Activated CD8-positive, alpha-beta memory T cell treated with anti-CD3 and anti-CD28 coated beads, Interleukin-2, amount 50 U/mL, for 24 hours (primary cell): ENCODE results near the gene CSAD.
A peak's percentile ranks its signal among the peaks of the same experiment; 100 is the strongest.
"Not testable (repeated sequence)": the region's sequence is repeated elsewhere in the genome, so short reads cannot be mapped to it uniquely, and the experiment has no call there.

Experiments
- DNase-seq: peaks from one replicate; pipeline ENCODE4 v3.0.0-alpha.2; 2020; ENCODE audit errors: extremely low read depth

Gene CSAD

DNA sequence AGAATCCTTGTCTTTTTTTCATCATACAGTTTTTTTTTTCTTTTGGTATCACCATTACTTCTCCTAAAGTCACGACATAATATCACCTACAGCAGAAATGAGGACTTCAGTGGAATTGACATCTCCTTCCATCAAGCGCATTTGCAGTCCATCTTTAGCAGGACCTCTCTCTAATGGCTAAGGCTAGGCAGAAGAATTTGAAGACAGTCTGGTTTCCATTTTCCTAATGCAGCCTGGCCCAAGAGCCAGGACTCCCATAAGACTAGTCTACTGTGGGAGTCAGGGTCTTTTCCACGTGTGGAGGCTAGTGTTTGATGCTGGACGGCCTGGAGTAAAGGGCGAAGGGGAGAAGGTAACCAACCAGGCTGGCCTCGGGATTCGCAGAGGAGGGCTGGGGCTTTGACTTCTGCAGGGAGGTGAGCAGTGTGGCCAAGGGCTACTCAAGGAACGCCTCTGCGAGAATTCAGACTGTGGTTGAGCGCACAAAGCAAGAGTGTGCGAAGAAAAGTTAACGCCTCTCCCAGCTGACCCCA lies 972 bp downstream of the CSAD start:
- no peak for DNase-seq

- DNase-seq: not testable (repeated sequence)
Observed at GRCh38 chr12:53178803-53179202, 1.9 kb downstream of the CSAD start.

- DNase-seq: not testable (repeated sequence)
Observed at GRCh38 chr12:53177447-53177846, 3.3 kb downstream of the CSAD start.

GRCh38 chr12:53176750-53177149 lies 4.0 kb downstream of the CSAD start:
- DNase-seq: no peak

DNA sequence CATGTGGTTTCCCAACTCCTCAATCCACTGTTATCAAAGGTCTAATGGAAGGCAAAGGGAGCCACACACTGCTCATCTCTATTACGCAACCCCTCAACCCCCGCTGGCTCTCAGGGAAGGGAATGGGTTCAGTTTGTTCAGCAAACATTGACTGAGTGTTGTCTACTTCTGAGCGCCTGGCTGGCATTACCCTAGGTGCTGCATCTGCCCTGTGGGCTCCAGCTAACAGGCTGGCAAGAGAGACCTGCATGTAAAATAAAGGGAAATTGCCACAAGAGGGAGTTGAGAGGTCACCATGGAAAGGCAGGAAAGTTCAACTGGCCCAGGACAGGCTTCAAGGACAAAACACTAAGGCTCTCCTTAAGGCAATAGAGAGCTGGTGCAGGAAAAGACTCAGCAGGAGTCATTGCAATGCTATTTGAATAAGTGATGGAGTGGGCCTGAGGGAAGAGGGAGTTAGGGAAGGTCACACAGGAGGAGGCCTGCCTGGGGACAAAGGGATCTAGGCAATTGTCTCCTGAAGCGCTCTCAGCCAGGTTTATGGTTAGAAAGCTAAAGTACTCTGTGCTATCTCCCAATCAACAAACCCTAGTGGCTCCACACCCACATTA lies 5.7 kb downstream of the CSAD start:
- no peak for DNase-seq

GRCh38 chr12:53173085-53173715 lies 7.5 kb downstream of the CSAD start:
- no peak for DNase-seq

DNA sequence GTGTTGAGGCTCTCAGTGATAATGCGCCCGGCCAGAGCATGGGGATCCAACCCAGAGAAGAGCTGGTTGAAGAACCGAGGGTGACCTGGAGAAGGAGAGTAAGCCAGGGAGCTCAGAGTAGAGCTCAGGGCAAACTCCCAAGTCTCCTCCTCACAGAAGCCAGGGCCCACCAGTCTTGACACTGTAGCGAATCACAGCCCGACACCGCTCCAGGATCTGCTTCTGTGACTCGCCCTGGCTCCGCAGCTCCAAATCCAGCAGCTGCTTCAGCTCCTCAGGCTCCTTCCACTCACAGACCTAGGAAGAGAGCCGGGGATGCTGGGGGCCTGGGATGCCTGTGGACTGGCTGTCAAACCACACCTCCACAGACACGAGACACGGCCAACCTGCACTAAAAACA lies 8.4 kb downstream of the CSAD start:
- DNase-seq: no peak

DNA sequence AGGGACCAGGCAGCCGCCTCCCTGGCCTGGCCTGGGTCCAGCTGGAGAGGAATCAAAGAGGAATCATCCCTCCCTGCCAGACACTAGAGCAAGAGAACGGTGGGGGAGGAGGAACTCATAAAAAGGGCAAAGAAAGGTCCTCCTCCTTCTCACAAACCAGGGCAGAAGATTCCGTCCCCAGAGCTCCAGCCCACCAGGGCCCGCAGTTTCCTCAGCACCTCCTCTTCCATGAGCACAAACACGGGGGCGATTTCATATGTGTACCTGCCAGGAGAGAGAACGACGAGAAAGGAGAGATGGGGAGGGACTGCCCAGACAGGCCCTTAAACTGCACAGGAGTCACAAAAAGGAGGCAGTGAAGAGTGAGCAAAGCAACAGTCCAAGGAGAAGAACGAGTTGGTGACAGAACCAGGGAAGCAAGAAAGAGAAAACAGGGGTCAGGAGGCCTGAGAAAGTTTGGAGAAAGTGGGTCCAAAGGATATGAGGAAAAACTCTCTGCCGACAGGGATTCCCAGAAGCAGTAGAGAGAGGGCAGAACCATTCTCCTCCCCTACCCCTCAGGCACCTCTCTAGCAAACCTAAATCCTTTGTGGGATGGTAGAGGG lies 8.9 kb downstream of the CSAD start:
- no peak for DNase-seq

DNA sequence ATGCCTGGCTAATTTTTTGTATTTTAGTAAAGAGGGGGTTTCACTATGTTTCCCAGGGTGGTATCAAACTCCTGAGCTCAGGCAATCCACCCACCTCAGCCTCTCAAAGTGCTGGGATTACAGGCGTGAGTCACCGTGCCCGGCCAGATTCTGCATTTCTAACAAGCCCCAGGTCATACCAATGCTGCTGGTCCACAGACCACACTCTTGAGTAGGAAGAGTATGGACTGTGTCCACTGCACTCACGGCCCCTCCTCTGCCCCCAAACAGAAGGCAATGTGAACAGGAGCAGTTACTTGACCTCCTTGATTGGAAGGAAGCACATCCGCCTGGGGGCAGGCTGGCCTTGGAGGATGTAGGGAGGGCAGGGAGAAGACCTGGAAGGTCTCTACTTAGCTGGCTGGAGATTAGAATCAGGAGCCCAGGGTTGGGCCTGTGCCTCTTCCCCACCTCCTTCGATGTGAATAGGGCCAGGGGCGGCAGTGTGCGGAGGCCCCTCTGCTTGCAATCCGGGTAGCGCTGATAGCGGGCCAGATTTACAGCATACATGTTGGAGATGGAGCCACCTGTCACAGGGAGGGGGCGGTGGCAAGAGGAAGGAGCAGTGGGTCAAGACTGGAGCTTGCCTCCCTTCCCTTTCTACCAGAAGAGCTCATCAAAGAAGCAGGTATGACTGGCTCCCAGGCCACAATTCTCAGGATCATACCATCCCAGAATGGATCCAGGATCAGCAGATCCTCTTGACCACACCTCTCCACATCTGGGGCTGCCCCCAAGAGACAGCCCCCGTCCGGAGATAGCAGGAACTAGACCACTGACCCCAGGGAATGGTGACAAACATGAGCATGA lies 9.6 kb downstream of the CSAD start:
- DNase-seq: no peak

- DNase-seq: no peak
Observed at GRCh38 chr12:53170215-53170614, 10.5 kb downstream of the CSAD start.

GRCh38 chr12:53169644-53170043 lies 11.1 kb downstream of the CSAD start:
- DNase-seq: no peak

DNA sequence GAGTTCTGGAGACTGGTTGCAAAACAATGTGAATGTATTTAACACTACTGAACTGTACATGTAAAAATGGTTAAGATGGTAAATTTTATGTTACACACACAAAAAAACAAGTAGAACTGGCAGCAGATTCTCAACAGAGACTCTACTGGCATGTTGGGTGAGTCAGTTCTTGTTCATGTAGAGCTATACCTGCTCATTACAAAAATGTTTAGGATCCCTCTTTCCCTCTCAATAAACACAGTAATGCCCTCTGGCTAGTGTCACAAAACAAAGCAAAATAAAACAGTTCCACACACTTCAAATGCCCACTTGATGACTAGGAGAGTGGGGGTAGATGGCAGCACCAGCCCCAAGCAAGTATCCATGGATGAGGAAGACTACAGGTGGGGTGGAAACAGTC lies 13.9 kb downstream of the CSAD start:
- DNase-seq: no peak

DNA sequence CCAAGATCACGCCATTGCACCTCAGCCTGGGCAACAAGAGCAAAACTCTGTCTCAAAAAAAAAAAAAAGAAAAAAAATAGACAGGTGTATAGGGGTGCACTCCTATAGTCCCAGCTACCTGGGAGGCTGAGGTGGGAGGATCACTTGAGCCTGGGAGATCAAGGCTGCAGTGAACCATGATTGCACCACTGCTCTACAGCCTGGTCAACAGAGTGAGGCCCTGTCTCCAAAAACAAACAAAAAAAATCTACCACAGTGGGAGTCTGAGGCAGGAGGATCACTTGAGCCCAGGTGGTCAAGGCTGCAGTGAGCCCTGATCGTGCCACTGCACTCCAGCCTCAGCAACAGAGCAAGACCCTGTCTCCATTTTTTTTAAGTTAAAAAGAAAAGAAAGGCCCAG lies 17.7 kb downstream of the CSAD start:
- not testable (repeated sequence) for DNase-seq

GRCh38 chr12:53161119-53161911 lies 19.4 kb downstream of the CSAD start:
- DNase-seq: no peak

DNA sequence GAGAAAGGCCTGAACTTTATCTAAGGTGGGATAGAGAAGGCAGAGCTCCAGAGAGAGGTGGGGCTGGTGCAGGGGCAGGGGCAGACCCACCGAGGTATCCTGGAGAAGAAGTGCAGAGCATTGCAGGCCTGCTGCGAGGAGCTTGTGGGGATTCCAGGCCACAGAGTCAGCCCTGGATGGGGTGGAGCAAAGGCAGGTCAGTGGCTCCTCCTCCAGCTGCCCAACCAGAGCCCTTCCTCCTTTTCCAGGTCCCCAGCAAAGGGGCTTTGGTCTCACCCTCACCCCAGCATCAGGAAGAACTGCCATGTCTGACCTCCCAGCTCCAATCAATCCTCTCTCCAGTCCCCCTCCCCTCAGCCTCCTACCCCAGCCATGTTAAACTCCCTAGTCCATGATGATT lies 20.1 kb downstream of the CSAD start:
- no peak for DNase-seq

DNA sequence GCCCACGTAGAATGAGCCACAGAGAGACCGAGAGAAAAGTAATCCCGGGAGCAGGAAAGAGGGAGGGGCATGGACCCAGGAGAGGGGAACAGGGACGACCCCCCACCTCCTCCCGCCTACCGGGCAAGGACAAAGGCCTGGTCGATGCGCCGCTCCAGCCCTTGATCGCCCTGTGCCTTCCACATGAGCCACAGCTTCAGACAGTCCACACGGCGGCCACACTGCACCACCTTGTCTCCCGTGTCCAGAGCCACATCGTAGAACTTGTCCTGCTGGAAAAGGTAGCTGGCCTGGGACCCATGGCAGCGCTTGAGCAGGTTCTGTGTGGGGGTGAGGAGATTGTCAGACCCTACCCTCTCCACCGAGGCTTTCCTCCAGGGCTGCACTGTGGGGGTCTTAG lies 20.7 kb downstream of the CSAD start:
- DNase-seq: no peak

GRCh38 chr12:53159195-53159839 lies 21.4 kb downstream of the CSAD start:
- DNase-seq: peak; percentile 79

GRCh38 chr12:53152390-53152789 lies 28.3 kb downstream of the CSAD start:
- no peak for DNase-seq

- no peak for DNase-seq
Observed at GRCh38 chr12:53151039-53151438, 29.7 kb downstream of the CSAD start.

GRCh38 chr12:53147653-53148052 lies 33.1 kb downstream of the CSAD start:
- no peak for DNase-seq

- no peak for DNase-seq
Observed at GRCh38 chr12:53147181-53147580, 33.5 kb downstream of the CSAD start.
